Epithelial cell of proximal tubule (primary cell): ENCODE results near the gene DCANP1. TPM values are rescaled to one million over a fixed set of nuclear protein-coding genes. Genes with fewer than 3 reads are reported as not detected.

Experiments
- DNase-seq: peaks from one replicate; pipeline ENCODE4 v3.0.0-alpha.2; 2011; ENCODE audit warnings: low read depth
- H3K4me3 ChIP-seq: 2 replicates; pipeline ENCODE4 v1.5.1; 2011; ENCODE audit warnings: low read depth, mild to moderate bottlenecking, low read length
- CTCF ChIP-seq: conservative IDR thresholded peaks from 2 replicates; pipeline ENCODE4 v1.5.1; 2012; ENCODE audit warnings: low read depth, mild to moderate bottlenecking, low read length
- total RNA-seq: library from RNA; depleted of rRNA; stranded (reverse); fragments of >200 nt; gene quantifications from 2 replicates; pipeline ENCODE4 v1.2.3, GENCODE V29; 2015

DCANP1 gene
- total RNA-seq, 1 donor from 2014 or later, result not detected

GRCh38 chr5:135397084-135397483 is 50.1 kb downstream of the DCANP1 start:
- no peak for TF ChIP-seq CTCF
- no peak for DNase-seq
- no peak overlapping the region for H3K4me3 ChIP-seq

DNA sequence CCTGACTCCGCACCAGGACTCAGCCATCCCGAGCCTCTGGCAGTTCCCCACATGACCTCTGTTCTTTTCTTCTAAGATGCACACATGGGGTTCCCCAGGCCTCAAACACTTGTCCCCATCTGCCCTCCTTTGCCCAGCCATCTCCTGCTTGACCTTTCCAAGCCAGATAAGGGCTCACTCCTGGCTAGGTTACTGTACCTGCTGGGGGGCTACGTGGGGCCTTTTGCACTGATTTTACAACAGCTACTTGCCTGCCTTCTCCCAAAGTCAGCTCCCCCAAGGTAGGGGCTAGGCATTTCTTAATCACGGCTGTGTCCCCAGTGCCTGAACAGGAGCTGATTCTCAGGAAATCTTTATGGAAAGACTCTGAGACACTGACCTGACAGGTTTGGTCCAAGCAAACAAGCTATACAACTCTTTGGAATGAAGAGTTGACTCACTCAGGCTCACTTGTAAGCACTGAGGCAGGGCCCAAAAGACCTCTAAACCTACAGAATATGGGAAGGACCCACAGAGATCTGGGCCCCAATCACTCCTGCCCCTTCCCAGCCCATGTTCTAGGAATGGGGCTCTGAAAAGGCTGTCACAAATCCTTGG is 50.6 kb downstream of the DCANP1 start:
- H3K4me3 ChIP-seq, result no peak overlapping the region
- no peak for DNase-seq
- no peak for TF ChIP-seq CTCF

GRCh38 chr5:135395866-135396265 is 51.3 kb downstream of the DCANP1 start:
- TF ChIP-seq CTCF, result no peak
- DNase-seq, result no peak
- no peak overlapping the region for H3K4me3 ChIP-seq

DNA sequence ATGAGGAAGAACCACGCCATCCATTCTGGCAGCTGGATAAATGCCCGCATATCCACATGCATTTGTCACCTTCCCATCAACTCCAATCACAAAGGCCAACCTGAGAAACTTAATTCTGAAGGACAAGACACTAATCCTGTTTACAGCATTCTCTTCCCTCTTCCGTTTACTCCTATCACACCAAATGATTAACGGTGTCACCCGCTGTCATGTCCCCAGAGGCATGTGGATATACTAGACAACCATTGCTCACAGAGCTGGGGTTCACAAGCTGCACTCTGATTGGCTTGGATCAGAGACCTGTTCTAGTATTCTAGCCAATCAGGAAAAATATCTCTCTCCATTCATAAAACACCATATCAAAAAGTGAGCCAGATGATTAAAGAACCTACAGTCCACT is 51.7 kb downstream of the DCANP1 start:
- DNase-seq, result no peak
- TF ChIP-seq CTCF, result no peak
- H3K4me3 ChIP-seq, result no peak overlapping the region

Other genes with a start within 250 kb of the DCANP1 start
- 390 and 403 TPM in 2 replicates for gene MACROH2A1, start 48.1 kb downstream of the DCANP1 start, total RNA-seq
- gene TIFAB, start 5.0 kb upstream of the DCANP1 start, total RNA-seq, result not detected in 2 replicates
- not detected in 2 replicates for gene NEUROG1, start 88.6 kb upstream of the DCANP1 start, total RNA-seq
- 0.06 and 0.14 TPM in 2 replicates for gene CXCL14, start 131.6 kb upstream of the DCANP1 start, total RNA-seq